RWPE1 (cell line): ENCODE results near the gene BPI.
"Not testable (repeated sequence)": the region's sequence is repeated elsewhere in the genome, so short reads cannot be mapped to it uniquely, and the experiment has no call there.

Source experiments
- CTCF ChIA-PET: fragments of 350-600 bp; sonication (Branson Sonifier 250); formaldehyde crosslinking; extraction: SDS; loops from one replicate; lab custom pipeline; 2021; lab: Yijun Ruan, JAX
- POLR2A ChIA-PET: fragments of 400-600 bp; formaldehyde crosslinking; extraction: SDS; loops from one replicate; lab custom pipeline; 2020; ENCODE audit warnings: antibody characterized with exemption; ENCODE audit not compliant: low non-redundant PET; lab: Yijun Ruan, JAX
- DNase-seq: peaks from one replicate; pipeline ENCODE4 v3.0.0; 2012; ENCODE audit warnings: low spot score
- H3K27ac ChIP-seq: fragments of 450-650 bp; 2 replicates; pipeline ENCODE4 v1.5.1; 2017
- TF ChIP-seq, protein P1 (sequence below): fragments of 450-650 bp; conservative IDR thresholded peaks from 2 replicates; pipeline ENCODE4 v1.5.1; 2017; ENCODE audit warnings: low read depth, mild to moderate bottlenecking

Gene BPI

DNA sequence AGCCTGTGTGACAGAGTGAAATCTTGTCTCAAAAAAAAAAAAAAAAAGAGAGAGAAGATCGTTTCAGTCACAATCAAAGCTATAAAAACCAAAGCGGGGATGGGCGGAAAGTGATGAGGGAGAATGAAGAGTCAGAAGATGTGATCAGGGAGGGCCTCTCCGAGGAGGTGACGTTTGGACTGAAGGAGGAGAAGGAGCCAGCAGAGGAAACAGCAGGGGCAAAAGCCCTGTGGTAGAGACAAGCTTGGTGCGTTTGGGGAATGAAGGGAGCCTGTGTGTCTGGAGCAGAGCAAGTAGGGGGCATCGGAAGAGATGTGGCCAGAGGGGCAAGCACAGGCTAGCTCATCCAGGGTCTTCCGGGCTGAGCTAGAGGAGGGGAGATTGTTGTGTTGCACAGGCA, 27.9 kb downstream of the BPI start:
- ChIA-PET CTCF (interaction anchor here (0.6 to 1.2 kb wide), 4 partner anchors 10 to 291 kb away, joined by 3 to 8 read pairs (median 5); no protein-coding TSS in a partner anchor), POLR2A (interaction anchor here (0.6 kb wide), 1 partner anchor 299 kb away, joined by 3 read pairs; the partner anchor contains the start of gene TTI1)
- DNase-seq: no peak
- TF ChIP-seq, protein P1, sequence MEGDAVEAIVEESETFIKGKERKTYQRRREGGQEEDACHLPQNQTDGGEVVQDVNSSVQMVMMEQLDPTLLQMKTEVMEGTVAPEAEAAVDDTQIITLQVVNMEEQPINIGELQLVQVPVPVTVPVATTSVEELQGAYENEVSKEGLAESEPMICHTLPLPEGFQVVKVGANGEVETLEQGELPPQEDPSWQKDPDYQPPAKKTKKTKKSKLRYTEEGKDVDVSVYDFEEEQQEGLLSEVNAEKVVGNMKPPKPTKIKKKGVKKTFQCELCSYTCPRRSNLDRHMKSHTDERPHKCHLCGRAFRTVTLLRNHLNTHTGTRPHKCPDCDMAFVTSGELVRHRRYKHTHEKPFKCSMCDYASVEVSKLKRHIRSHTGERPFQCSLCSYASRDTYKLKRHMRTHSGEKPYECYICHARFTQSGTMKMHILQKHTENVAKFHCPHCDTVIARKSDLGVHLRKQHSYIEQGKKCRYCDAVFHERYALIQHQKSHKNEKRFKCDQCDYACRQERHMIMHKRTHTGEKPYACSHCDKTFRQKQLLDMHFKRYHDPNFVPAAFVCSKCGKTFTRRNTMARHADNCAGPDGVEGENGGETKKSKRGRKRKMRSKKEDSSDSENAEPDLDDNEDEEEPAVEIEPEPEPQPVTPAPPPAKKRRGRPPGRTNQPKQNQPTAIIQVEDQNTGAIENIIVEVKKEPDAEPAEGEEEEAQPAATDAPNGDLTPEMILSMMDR: no peak
- H3K27ac ChIP-seq: no peak overlapping the region

DNA sequence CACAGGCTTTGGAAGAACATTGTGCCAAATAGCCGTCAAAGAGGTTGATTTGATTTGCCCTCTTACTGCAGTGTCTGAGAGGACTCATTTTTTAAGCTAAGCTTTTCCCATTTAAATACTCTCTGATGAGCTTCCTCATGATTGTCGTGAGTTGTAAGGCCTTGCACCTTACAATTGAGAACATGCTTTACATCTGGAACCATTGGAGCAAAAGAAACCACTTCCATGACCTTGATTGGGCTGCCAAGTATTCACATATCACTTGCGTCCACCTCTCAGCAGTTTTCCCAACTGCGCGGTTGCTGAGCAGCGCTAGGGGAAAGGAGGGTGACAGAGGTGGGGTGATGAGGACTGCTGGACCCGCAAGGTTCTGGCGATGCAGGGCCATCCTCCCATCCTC, 30.1 kb downstream of the BPI start:
- H3K27ac ChIP-seq: no peak overlapping the region
- CTCF ChIA-PET: no interaction called here
- POLR2A ChIA-PET: no interaction called here
- TF ChIP-seq, protein P1: no peak
- DNase-seq: no peak

DNA sequence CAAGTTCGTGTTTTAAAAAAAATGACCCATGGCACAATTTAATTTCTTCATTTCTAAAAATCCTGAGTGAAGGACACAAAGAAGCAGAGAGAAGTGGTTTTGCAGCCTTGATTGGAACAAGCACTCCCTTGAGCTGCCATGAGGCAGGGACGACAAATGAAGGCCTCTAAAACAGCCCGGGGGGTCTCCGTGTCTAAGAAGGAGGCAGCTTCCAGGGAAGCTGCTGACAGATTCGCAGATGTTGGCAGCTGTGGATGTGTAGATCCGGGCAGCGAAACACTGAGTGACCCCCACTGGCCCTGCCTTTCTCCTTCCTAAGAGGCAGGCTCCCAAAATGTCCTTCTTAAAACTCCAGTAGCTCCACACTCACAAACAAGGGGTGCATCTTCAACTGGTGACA, 32.8 kb downstream of the BPI start:
- TF ChIP-seq, protein P1: no peak
- POLR2A ChIA-PET: no interaction called here
- CTCF ChIA-PET: interaction anchor here (0.5 to 5.2 kb wide), 12 partner anchors 8 to 1854 kb away, joined by 3 to 73 read pairs (median 4); partner anchors contain the start of gene BPI
- no peak for DNase-seq
- no peak overlapping the region for H3K27ac ChIP-seq

DNA sequence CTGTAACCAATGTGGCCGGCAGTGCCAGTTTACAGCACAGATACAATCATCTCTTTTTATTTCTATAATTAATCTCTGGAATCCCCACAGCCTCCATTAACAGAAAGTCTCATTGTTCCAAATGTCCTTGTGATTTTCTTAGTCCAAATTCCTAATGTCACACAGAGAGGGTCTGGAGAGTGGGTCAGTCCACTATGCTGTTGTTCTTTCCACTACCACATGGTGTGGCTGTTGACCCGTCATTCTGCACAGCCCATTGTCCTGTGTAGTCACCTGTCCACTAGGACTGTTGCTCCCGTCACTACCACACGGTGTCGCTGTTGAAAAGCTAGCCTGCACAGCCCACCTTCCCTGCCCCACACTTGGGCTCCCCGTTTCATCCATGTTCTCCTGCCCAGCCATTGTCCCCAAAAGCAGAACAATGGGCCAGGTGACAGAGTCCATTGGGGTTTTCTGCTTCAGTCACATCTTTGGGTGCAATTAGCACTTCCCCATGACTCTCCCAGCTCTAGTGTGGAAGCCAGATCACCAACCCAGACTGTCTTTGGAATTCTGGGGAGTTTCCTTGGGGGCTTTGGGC, 33.7 kb downstream of the BPI start:
- H3K27ac ChIP-seq: no peak overlapping the region
- TF ChIP-seq, protein P1: no peak; the same call in 1 of the 2 replicates
- ChIA-PET CTCF (interaction anchor here (0.6 to 5.2 kb wide), 13 partner anchors 9 to 762 kb away, joined by 3 to 73 read pairs (median 4); no protein-coding TSS in a partner anchor), POLR2A (no interaction called here)
- DNase-seq: peak; percentile 63

DNA sequence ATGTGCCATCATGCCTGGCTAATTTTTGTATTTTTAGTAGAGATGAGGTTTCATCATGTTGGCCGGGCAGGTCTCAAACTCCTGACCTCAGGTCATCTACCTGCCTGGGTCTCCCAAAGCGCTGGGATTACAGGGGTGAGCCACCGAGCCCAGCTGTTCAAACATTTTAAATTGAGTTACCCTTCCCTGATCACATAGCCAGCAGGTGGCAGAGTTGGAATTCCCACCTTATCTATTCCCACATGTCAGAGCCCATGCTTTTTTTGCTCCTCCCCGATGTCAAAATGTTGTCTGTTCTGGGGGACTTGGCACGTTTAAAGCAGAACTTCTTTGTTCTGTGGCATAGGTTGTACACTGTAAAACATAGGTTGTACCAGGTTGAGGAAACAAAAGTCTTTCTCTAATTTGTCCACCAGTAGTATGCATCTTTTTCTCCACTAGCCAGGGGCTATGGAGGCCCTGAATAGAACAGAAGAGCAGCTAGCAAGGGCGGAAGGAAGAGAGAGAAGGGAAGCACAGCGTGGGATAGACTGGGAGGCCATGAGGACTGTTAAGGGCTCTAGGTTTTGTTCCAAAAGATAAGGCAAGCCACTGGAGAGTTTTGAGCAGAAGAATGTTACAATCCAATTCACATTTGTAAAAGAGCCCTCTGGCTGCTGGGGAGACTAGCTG, 35.0 kb downstream of the BPI start:
- DNase-seq: peak; percentile 70
- ChIA-PET CTCF (interaction anchor here (0.6 to 5.2 kb wide), 14 partner anchors 11 to 108 kb away, joined by 3 to 73 read pairs (median 4); no protein-coding TSS in a partner anchor), POLR2A (interaction anchor here (0.7 kb wide), 1 partner anchor 41 kb away, joined by 3 read pairs; no protein-coding TSS in a partner anchor)
- H3K27ac ChIP-seq: no peak overlapping the region
- TF ChIP-seq, protein P1: no peak

DNA sequence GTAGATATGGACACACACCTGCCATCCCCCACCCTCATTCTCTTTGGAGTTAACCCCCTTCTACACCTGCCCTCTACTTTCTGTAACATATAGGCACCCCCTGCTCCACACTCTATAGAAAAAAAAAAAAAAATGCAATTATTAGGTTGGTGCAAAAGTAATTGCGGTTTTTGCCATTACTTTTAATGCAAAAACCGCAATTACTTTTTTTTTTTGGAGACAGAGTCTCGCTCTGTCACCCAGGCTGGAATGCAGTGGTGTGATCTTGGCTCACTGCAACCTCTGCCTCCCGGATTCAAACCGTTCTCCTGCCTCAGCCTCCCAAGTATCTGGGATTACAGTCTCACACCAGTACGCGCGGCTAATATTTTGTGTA, 35.6 kb downstream of the BPI start:
- DNase-seq, POLR2A ChIA-PET, H3K27ac ChIP-seq: not testable (repeated sequence)
- CTCF ChIA-PET: interaction anchor here (1.0 to 5.2 kb wide), 4 partner anchors 13 to 68 kb away, joined by 3 to 73 read pairs (median 12); no protein-coding TSS in a partner anchor

DNA sequence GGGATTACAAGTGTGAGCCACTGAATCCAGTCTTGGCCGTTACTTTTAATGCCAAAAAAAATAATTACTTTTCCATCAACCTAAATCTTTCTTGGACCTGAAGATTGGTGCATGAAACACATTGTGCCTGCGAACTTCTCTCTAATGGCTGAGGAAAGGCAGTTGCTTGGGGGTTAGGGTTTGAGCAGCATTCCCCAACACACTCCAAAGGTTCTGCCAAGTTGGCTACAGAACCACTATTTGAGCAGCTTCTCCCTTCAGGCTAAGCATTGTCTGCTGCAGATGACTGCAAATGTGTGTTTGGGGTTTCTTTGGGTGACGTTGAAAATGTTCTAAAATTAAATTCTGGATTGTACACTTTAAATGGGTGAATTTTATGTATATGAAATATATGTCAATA, 36.0 kb downstream of the BPI start:
- DNase-seq: no peak
- no peak overlapping the region for H3K27ac ChIP-seq
- POLR2A ChIA-PET: no interaction called here
- CTCF ChIA-PET: interaction anchor here (0.7 to 5.2 kb wide), 4 partner anchors 16 to 68 kb away, joined by 3 to 73 read pairs (median 7); no protein-coding TSS in a partner anchor
- TF ChIP-seq, protein P1: no peak
